Skeletal muscle tissue (tissue), 4 donors: Measurements from ENCODE around the gene AQP3. TPM values are rescaled to one million over a fixed set of nuclear protein-coding genes. Genes with fewer than 3 reads are reported as not detected.
"Not testable (repeated sequence)": the region's sequence is repeated elsewhere in the genome, so short reads cannot be mapped to it uniquely, and the experiment has no call there.

Source experiments
- H3K27ac ChIP-seq: one replicate; pipeline ENCODE4 v1.7.0; 2013; ENCODE audit warnings: mild to moderate bottlenecking, low read depth, low read length, inconsistent platforms
- H3K27me3 ChIP-seq, 3 donors: one replicate each; pipeline ENCODE4 v1.7.0; 2013; ENCODE audit warnings: low read length in 3 of 3; ENCODE audit not compliant: control insufficient read depth in 3 of 3, insufficient read depth in 3 of 3
- H3K36me3 ChIP-seq, 3 donors: one replicate each; pipeline ENCODE4 v1.7.0; 2013; ENCODE audit warnings: low read length in 3 of 3; ENCODE audit not compliant: control insufficient read depth in 3 of 3, insufficient read depth in 3 of 3
- H3K4me1 ChIP-seq, 3 donors: one replicate each; pipeline ENCODE4 v1.7.0; 2013; ENCODE audit warnings: low read length in 3 of 3, mild to moderate bottlenecking in 3 of 3; ENCODE audit not compliant: control insufficient read depth in 3 of 3, insufficient read depth in 3 of 3
- H3K4me3 ChIP-seq, 3 donors: one replicate each; pipeline ENCODE4 v1.7.0; 2013; ENCODE audit warnings: low read length in 3 of 3
- H3K9ac ChIP-seq, 3 donors: one replicate each; pipeline ENCODE4 v1.7.0; 2013; ENCODE audit warnings: low read length in 3 of 3, mild to moderate bottlenecking in 3 of 3, moderate library complexity in 2 of 3, low read depth in 1 of 3
- H3K9me3 ChIP-seq, 3 donors: one replicate each; pipeline ENCODE4 v1.7.0; 2013; ENCODE audit warnings: low read length in 3 of 3; ENCODE audit not compliant: control insufficient read depth in 3 of 3
- total RNA-seq: library from RNA; depleted of rRNA; stranded (reverse); fragments of >200 nt; gene quantifications from one replicate; pipeline ENCODE4 v1.2.3, GENCODE V29; 2014
- donor health status: Osteomylitis.

Gene AQP3
- total RNA-seq: 6.8 TPM

DNA sequence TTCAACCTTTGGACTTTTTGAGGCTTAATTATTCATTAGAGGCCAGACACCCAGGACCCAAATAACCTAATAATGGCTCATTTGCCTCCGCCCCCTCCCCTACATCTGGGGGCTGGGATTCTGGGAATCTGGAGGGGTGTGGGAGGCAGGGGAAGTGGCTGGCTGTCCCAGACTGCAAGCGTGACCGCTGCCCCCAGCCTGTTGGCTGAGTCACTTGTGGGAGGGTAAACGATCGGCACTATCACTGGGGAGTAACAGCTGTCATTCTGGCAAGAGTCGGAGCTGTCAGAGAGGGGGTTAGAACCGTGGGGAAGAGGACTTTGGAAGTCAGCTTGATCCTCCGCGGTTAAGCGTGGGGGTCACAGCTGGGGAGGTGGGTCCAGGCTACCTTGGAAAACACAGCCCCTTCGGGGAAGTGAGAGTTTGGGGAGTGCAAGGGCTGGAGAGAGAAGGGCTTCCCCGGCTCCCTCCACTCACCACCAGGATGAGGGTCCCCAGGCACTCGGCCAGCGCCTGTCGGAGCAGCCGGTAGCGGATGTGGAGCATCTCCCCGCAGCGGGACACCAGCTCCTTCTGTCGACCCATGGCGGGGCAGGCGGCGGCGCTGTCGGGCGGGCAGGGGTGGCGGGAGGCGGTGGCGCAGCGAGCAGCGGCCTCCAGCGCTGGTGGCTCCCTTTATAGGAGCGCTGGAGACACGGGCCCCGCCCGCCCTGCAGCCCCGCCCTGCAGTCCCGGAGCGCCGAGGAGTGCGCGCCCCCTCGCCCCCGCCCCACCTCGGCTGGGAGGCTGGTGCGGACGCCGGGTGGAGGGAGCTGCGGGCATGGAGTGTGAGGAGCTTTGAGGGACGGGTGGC lies at the start of gene AQP3:
Gene AQP3 (minus strand): TSS at position 648 of the 853 bp plus-strand sequence. CDS start 63 bp downstream, at position 585.
- Histone ChIP-seq H3K9ac (peak within 1 kb of the TSS; percentile 57 to 74 (median 70)), H3K27ac (peak within 1 kb of the TSS; percentile 73), H3K9me3 (no peaks in the 10 kb centered on the region), H3K27me3 (peaks cover 0 to 5% (median 0%) of the 10 kb centered on the region in 3 donors), H3K36me3 (peaks cover 0 to 5% (median 0%) of the 10 kb centered on the region in 3 donors), H3K4me1 (peaks cover 16 to 21% (median 16%) of the 10 kb centered on the region in 3 donors), H3K4me3 (peak within 1 kb of the TSS; percentile 71 to 86 (median 75))

DNA sequence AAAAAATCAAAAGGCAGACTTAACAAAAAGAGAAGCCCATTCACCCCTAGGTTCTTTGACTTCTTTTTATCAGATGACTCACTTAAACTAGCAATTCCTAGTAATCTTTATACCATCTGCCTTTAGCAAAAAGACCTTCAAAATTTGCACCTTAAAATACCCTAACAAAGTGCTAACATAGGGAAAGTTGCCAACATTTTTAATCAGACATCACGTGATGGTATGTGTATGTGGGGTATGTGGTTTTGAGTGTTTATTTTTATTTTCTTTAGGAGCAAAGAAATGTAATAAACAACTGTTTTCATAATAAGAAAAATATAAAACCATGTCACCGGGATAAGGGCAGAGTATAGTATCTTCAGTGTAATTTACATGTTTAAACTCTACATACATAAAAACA lies 46.4 kb upstream of the AQP3 start:
- not testable (repeated sequence) for H3K9me3 ChIP-seq, H3K4me1 ChIP-seq, H3K27ac ChIP-seq, H3K9ac ChIP-seq, H3K27me3 ChIP-seq, H3K36me3 ChIP-seq, H3K4me3 ChIP-seq

GRCh38 chr9:33489066-33489465 lies 41.7 kb upstream of the AQP3 start:
- H3K27me3 ChIP-seq: no peaks in the 10 kb centered on the region
- no peaks in the 10 kb centered on the region for H3K36me3 ChIP-seq
- no peaks in the 10 kb centered on the region for H3K4me1 ChIP-seq
- no peak overlapping the region for H3K27ac ChIP-seq
- no peak overlapping the region for H3K4me3 ChIP-seq
- no peaks in the 10 kb centered on the region for H3K9me3 ChIP-seq
- no peak overlapping the region for H3K9ac ChIP-seq

DNA sequence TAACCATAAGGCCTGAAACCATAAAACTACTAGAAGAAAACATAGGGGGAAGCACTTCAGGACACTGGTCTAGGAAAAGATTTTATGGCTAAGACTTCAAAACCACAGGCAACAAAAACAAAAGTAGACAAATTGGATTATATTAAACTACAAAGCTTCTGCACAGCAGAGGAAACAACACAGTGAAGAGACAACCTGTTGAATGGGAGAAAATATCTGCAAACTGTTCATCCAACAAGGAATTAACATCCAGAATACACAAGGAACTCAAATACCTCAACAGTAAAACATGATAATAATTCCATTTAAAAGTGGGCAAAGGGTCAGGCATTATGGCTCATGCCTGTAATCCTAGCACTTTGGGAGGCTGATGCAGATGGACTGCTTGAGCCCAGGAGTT lies 37.9 kb upstream of the AQP3 start:
- H3K9me3 ChIP-seq, H3K9ac ChIP-seq, H3K27me3 ChIP-seq, H3K36me3 ChIP-seq, H3K27ac ChIP-seq, H3K4me1 ChIP-seq, H3K4me3 ChIP-seq: not testable (repeated sequence)

DNA sequence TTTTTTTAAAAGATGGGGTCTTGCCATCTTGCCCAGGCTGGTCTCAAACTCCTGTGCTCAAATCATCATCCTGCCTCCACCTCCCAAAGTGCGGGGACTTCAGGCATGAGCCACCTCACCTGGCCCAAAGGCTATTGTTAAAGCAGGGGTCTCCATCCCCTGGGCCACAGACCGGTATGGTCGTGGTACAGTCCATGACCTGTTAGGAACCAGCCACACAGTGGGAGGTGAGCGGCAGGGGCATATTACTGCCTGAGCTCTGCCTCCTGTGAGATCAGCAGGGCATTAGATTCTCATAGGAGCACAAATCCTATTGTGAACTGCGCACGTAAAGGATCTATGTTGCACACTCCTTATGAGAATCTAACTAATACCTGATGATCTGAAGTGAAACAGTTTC lies 33.6 kb upstream of the AQP3 start:
- H3K27ac ChIP-seq: no peak overlapping the region
- no peaks in the 10 kb centered on the region for H3K9me3 ChIP-seq
- H3K4me1 ChIP-seq: no peaks in the 10 kb centered on the region
- H3K4me3 ChIP-seq: no peak overlapping the region
- no peak overlapping the region for H3K9ac ChIP-seq
- no peaks in the 10 kb centered on the region for H3K36me3 ChIP-seq
- no peaks in the 10 kb centered on the region for H3K27me3 ChIP-seq

- H3K27me3 ChIP-seq: no peaks in the 10 kb centered on the region
- H3K9me3 ChIP-seq: no peaks in the 10 kb centered on the region
Observed at GRCh38 chr9:33480106-33480505, 32.7 kb upstream of the AQP3 start.

GRCh38 chr9:33476503-33476902 lies 29.1 kb upstream of the AQP3 start:
- no peak overlapping the region for H3K4me3 ChIP-seq
- H3K4me1 ChIP-seq: peaks cover 16 to 20% (median 17%) of the 10 kb centered on the region in 3 donors
- H3K36me3 ChIP-seq: peaks cover 9 to 10% (median 10%) of the 10 kb centered on the region in 3 donors
- H3K27me3 ChIP-seq: no peaks in the 10 kb centered on the region
- H3K9me3 ChIP-seq: no peaks in the 10 kb centered on the region
- H3K27ac ChIP-seq: no peak overlapping the region
- H3K9ac ChIP-seq: no peak overlapping the region

More at GRCh38 chr9:33480106-33480505, 32.7 kb upstream of the AQP3 start:
- no peaks in the 10 kb centered on the region for H3K36me3 ChIP-seq
- H3K27ac ChIP-seq: no peak overlapping the region
- no peak overlapping the region for H3K9ac ChIP-seq
- H3K4me3 ChIP-seq: no peak overlapping the region
- H3K4me1 ChIP-seq: no peaks in the 10 kb centered on the region

GRCh38 chr9:33475357-33475756 lies 28.0 kb upstream of the AQP3 start:
- Histone ChIP-seq H3K4me3 (no peak overlapping the region), H3K27me3 (no peaks in the 10 kb centered on the region), H3K36me3 (peaks cover 15 to 17% (median 17%) of the 10 kb centered on the region in 3 donors), H3K4me1 (peaks cover 17 to 20% (median 20%) of the 10 kb centered on the region in 3 donors), H3K9ac (no peak overlapping the region), H3K27ac (no peak overlapping the region), H3K9me3 (no peaks in the 10 kb centered on the region)

DNA sequence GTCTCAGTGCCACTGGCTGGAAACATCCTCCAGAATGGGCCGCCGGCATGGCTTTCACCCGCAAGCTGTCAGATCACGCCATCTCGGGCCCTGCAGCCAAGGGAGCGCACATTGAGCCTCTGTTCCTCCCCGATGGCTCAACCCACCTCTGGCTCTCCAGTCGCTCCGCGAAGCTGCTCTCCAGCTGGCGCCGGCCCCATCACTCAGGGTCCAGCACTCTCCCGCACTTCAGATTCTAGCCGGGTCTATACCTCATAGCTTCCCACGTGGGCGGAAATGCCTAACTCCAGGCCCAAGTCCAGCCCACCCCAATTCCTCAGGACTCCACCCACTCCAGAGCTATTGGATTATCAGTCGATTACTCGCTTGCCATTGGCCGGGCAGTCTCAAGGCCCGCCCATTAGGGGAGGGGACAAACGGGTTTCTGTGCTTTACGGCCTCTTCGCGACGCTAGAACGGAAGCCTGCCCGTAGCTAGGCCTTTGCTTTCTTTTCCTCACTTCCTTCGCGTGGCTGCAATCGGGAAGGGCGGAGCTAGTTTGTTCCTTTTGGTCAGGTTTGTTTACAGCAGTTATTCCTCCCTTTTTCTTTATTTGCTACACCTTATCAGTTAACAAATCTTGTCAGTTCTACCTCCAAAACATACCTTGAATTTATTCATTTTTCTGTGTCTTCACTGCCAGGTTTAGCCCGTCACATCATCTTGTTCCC lies 26.4 kb upstream of the AQP3 start, which contains the start of gene NOL6:
Gene NOL6 (minus strand): TSS at position 282 of the 710 bp plus-strand sequence. CDS start 82 bp downstream, at position 200.
- Histone ChIP-seq H3K4me3 (peak within 1 kb of the TSS; percentile 99 to 100 (median 100)), H3K9me3 (no peaks in the 10 kb centered on the region), H3K27me3 (no peaks in the 10 kb centered on the region), H3K27ac (peak within 1 kb of the TSS; percentile 34), H3K36me3 (peaks cover 30 to 33% (median 31%) of the 10 kb centered on the region in 3 donors), H3K4me1 (peaks cover 17 to 20% (median 20%) of the 10 kb centered on the region in 3 donors), H3K9ac (peak within 1 kb of the TSS; percentile 90 to 92 (median 92))
